Right lobe of liver (tissue), 4 donors: ENCODE results near the gene CPLX4.

Experiments
- POLR2A ChIP-seq: fragments of 450-650 bp; IDR thresholded peaks from one replicate; pipeline ENCODE4 v1.6.1; 2017; ENCODE audit warnings: antibody characterized with exemption, mild to moderate bottlenecking
- TF ChIP-seq, protein P1 (sequence below), 4 donors: fragments of 200-600 bp in 3 of 4; fragments of 450-650 bp in 1 of 4; IDR thresholded peaks; one replicate each; pipeline versions ENCODE4 v1.5.1 to v1.8.0; 2016 to 2022; ENCODE audit warnings: antibody characterized with exemption in 4 of 4, mild to moderate bottlenecking in 2 of 4
- donor health status: DM: no; HTN: no; CAD: no.
- donor health status: DM: no; HTN: no; CAD: no.
- donor health status: DM: no; HTN: yes; CAD: no.

GRCh38 chr18:59286341-59286740 lies 32.1 kb downstream of the CPLX4 start:
- TF ChIP-seq, protein P1, sequence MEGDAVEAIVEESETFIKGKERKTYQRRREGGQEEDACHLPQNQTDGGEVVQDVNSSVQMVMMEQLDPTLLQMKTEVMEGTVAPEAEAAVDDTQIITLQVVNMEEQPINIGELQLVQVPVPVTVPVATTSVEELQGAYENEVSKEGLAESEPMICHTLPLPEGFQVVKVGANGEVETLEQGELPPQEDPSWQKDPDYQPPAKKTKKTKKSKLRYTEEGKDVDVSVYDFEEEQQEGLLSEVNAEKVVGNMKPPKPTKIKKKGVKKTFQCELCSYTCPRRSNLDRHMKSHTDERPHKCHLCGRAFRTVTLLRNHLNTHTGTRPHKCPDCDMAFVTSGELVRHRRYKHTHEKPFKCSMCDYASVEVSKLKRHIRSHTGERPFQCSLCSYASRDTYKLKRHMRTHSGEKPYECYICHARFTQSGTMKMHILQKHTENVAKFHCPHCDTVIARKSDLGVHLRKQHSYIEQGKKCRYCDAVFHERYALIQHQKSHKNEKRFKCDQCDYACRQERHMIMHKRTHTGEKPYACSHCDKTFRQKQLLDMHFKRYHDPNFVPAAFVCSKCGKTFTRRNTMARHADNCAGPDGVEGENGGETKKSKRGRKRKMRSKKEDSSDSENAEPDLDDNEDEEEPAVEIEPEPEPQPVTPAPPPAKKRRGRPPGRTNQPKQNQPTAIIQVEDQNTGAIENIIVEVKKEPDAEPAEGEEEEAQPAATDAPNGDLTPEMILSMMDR (IDR thresholded peaks at IDR 0.05), result no peak
- no peak for TF ChIP-seq POLR2A
